Lower leg skin (tissue), 4 donors: ENCODE data around the gene RFC4. TPM values are rescaled to one million over a fixed set of nuclear protein-coding genes. Genes with fewer than 3 reads are reported as not detected.

Source experiments
- DNase-seq, 2 donors: peaks; one replicate each; pipeline ENCODE4 v3.0.0-alpha.2; 2019; ENCODE audit warnings: low spot score in 2 of 2
- H3K4me3 ChIP-seq: fragments of 200-600 bp; sonication (generic); 2 replicates; pipeline ENCODE4 v1.5.1; 2017; ENCODE audit warnings: mild to moderate bottlenecking, low read depth; ENCODE audit not compliant: poor library complexity, severe bottlenecking
- POLR2A ChIP-seq, 2 donors: fragments of 450-650 bp; IDR thresholded peaks; one replicate each; pipeline ENCODE4 v1.6.1; 2016 to 2017; ENCODE audit warnings: antibody characterized with exemption in 2 of 2, mild to moderate bottlenecking in 1 of 2, moderate library complexity in 1 of 2
- WGBS, 2 donors: methylation state at CpG; one replicate each; pipeline ENCODE4 v1.1.5; 2018; 5-methylcytosine and 5-hydroxymethylcytosine counted together
- intact Hi-C: fragments of 100-400 bp; cut with DNase I; formaldehyde crosslinking; loops from one replicate; pipeline ENCODE4 v1.15.0; 2023; ENCODE audit warnings: low total_unique reads
- total RNA-seq, 4 donors: library from RNA; depleted of rRNA; stranded (reverse); fragments of >200 nt; gene quantifications; one replicate each; pipeline ENCODE4 v1.1.0, GENCODE V29; 2016
- TF ChIP-seq, protein P1 (sequence below), 3 donors: fragments of 450-650 bp; IDR thresholded peaks; one replicate each; pipeline ENCODE4 v1.5.1; 2016; ENCODE audit warnings: antibody characterized with exemption in 3 of 3, mild to moderate bottlenecking in 3 of 3, moderate library complexity in 2 of 3

The RFC4 gene
- total RNA-seq, 4 donors from 2014 or later: 6.3 to 14.0 (median 10.5) TPM

- TF ChIP-seq POLR2A (IDR thresholded peaks at IDR 0.05): no peak
- TF ChIP-seq, protein P1, sequence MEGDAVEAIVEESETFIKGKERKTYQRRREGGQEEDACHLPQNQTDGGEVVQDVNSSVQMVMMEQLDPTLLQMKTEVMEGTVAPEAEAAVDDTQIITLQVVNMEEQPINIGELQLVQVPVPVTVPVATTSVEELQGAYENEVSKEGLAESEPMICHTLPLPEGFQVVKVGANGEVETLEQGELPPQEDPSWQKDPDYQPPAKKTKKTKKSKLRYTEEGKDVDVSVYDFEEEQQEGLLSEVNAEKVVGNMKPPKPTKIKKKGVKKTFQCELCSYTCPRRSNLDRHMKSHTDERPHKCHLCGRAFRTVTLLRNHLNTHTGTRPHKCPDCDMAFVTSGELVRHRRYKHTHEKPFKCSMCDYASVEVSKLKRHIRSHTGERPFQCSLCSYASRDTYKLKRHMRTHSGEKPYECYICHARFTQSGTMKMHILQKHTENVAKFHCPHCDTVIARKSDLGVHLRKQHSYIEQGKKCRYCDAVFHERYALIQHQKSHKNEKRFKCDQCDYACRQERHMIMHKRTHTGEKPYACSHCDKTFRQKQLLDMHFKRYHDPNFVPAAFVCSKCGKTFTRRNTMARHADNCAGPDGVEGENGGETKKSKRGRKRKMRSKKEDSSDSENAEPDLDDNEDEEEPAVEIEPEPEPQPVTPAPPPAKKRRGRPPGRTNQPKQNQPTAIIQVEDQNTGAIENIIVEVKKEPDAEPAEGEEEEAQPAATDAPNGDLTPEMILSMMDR (IDR thresholded peaks at IDR 0.05): no peak
- no peak overlapping the region for H3K4me3 ChIP-seq
- 46 to 48% methylated on average over 2 of the region's 2 CpGs for WGBS, 2 donors
- DNase-seq: no peak
- intact Hi-C loops: no loop called here
Measured at GRCh38 chr3:186847437-186847836, 41.2 kb upstream of the RFC4 start.

DNA sequence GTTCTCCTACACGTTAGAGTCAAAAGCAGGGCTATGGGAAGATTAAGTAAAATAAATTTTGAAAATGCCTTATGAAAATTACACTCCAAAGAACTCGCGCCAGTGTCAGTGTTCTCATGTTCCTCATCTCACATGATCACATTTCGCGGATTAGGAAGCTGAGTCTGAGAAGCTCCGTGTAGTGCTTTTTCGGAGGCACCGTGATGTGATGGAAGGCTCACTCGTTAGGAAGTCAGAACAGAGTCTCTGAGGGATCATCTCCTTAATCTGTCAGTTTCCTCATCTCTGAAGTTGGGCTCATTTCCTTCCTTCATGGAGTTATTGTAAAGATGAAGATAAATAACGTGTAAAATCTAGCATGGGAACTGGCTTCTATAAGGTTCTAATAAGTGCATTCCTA is 39.5 kb upstream of the RFC4 start:
- no peak for DNase-seq
- no peak overlapping the region for H3K4me3 ChIP-seq
- TF ChIP-seq, protein P1 (IDR thresholded peaks at IDR 0.05): no peak
- no peak for TF ChIP-seq POLR2A (IDR thresholded peaks at IDR 0.05)
- WGBS, 2 donors: 70 to 74% methylated on average over 10 of the region's 10 CpGs
- intact Hi-C loops: no loop called here

DNA sequence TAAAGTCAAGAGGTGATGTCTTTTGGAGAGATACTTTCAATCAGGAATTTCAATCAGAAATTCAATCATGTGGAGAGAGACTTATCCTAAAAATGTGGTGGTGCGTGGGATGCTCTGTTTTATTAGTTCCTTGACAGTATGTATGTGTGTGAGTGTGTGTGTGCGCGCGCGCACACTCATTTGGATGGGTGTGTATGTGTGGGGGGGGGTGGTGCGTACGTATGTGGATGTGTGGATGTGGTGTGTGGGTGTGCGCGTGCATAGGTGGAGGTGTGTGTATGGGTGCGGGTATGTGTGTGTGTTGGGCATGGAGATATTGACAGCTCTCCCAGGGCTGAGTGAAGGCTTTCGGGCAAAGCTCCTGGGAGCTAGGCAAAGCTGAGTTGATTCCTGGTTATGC is 38.6 kb upstream of the RFC4 start:
- 84 to 85% methylated on average over 11 of the region's 11 CpGs for WGBS, 2 donors
- no peak for DNase-seq
- TF ChIP-seq POLR2A (IDR thresholded peaks at IDR 0.05): no peak
- TF ChIP-seq, protein P1 (IDR thresholded peaks at IDR 0.05): no peak
- no peak overlapping the region for H3K4me3 ChIP-seq
- intact Hi-C loops: no loop called here

DNA sequence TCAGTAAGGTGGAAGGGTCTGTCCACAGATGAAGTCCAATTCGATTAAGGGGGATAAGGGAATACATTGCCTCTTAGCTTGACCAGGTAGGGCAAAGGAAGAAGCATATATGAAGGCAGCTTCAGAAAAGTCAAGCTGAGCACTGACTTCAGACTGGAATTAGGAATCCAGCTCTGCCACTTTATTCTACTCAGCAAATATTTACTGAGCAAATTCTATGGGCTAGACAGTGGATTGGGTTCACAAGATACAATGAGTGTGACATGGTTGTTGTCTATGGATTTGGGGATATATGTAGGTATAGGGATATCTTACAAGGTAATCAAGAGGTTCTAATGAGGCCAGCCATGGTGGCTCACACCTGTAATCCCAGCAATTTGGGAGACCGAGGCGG is 36.8 kb upstream of the RFC4 start:
- 81 to 92% methylated on average over 3 of the region's 3 CpGs for WGBS, 2 donors
- intact Hi-C loops: no loop called here
- no peak for DNase-seq
- H3K4me3 ChIP-seq: no peak overlapping the region
- TF ChIP-seq, protein P1 (IDR thresholded peaks at IDR 0.05): no peak
- no peak for TF ChIP-seq POLR2A (IDR thresholded peaks at IDR 0.05)

GRCh38 chr3:186842426-186843038 is 36.2 kb upstream of the RFC4 start, which contains the start of gene ADIPOQ:
ADIPOQ (plus strand) TSS chr3:186842710; CDS start chr3:186853059, 10,349 bp downstream.
- 90 to 92% methylated on average over 7 of the region's 7 CpGs for WGBS, 2 donors
- H3K4me3 ChIP-seq: no peak within 1 kb of the TSS
- TF ChIP-seq, protein P1 (IDR thresholded peaks at IDR 0.05): no peak
- TF ChIP-seq POLR2A (IDR thresholded peaks at IDR 0.05): no peak
- intact Hi-C loops: no loop called here
- DNase-seq: no peak

- intact Hi-C loops: no loop called here
- DNase-seq: no peak
- TF ChIP-seq, protein P1 (IDR thresholded peaks at IDR 0.05): no peak
- TF ChIP-seq POLR2A (IDR thresholded peaks at IDR 0.05): no peak
- 46 to 50% methylated on average over 4 of the region's 4 CpGs for WGBS, 2 donors
- no peak overlapping the region for H3K4me3 ChIP-seq
Measured at GRCh38 chr3:186841620-186842019, 35.3 kb upstream of the RFC4 start.
